K562 (cell line): ENCODE data around the gene C6orf89. TPM values are rescaled to one million over a fixed set of nuclear protein-coding genes. Genes with fewer than 3 reads are reported as not detected.

Source experiments
- ARID2 ChIP-seq: fragments of 450-650 bp; IDR thresholded peaks from 2 replicates; pipeline ENCODE4 v1.6.1; 2017; ENCODE audit warnings: antibody characterized with exemption, mild to moderate bottlenecking
- CXXC5 ChIP-seq: fragments of 250-450 bp; sonication (Bioruptor Pico); IDR thresholded peaks from 2 replicates; pipeline ENCODE4 v1.8.0; 2022; ENCODE audit warnings: inconsistent platforms, mild to moderate bottlenecking, moderate library complexity
- JUNB ChIP-seq: fragments of 450-650 bp; formaldehyde crosslinking; conservative IDR thresholded peaks from 2 replicates; pipeline ENCODE4 v1.4.0; 2020; ENCODE audit warnings: mild to moderate bottlenecking
- MEF2A ChIP-seq: IDR thresholded peaks from 2 replicates; pipeline ENCODE4 v1.6.1; 2011; ENCODE audit warnings: low read depth, mild to moderate bottlenecking, low read length, moderate library complexity; ENCODE audit not compliant: control insufficient read depth
- MTA1 ChIP-seq: fragments of 450-650 bp; IDR thresholded peaks from 2 replicates; pipeline ENCODE4 v1.6.1; 2017; ENCODE audit warnings: borderline replicate concordance
- NBN ChIP-seq: fragments of 450-650 bp; IDR thresholded peaks from 2 replicates; pipeline ENCODE4 v1.6.1; 2016; ENCODE audit warnings: low read depth, mild to moderate bottlenecking
- NEUROD1 ChIP-seq: fragments of 150-350 bp; IDR thresholded peaks from 2 replicates; pipeline ENCODE4 v1.6.1; 2014; ENCODE audit warnings: borderline replicate concordance, low read length, low read depth; ENCODE audit not compliant: partially characterized antibody
- ZNF3 ChIP-seq: fragments of 250-450 bp; sonication (Bioruptor Pico); IDR thresholded peaks from 2 replicates; pipeline ENCODE4 v1.5.0; 2021; ENCODE audit warnings: mild to moderate bottlenecking, moderate library complexity
- ZNF318 ChIP-seq, 2 experiments: fragments of 450-650 bp; IDR thresholded peaks; 2 replicates each; pipeline ENCODE4 v1.6.1; 2016; ENCODE audit warnings: mild to moderate bottlenecking in 2 of 2, borderline replicate concordance in 1 of 2, low read depth in 1 of 2, moderate library complexity in 1 of 2
- polyA plus RNA-seq, 8 experiments: library from polyadenylated mRNA; depleted of rRNA in 4 of 8; stranded (reverse) in 5 of 8; unstranded in 3 of 8; fragments of >200 nt; fragmentation: Nextera tagmentation in 2 of 8; fragmentation: Illumina TruSeq in 1 of 8; extraction: Ambion mirVana in 2 of 8; extraction: Trizol in 1 of 8; gene quantifications; 2 replicates each; pipeline versions ENCODE4 v1.2.1 to v1.2.3, GENCODE V29; 2011 to 2014; ENCODE audit warnings: inconsistent platforms in 1 of 8, missing spikeins in 1 of 8
- total RNA-seq, 7 experiments: library from RNA; depleted of rRNA in 6 of 7; stranded (reverse); fragments of >200 nt in 6 of 7; fragmentation: Illumina TruSeq in 2 of 7; extraction: Trizol in 2 of 7; gene quantifications; 2 replicates each; pipeline versions ENCODE4 v1.2.1 to v1.2.3, GENCODE V29; 2011 to 2021; ENCODE audit warnings: low replicate concordance in 1 of 7
- TF ChIP-seq, protein P1 (sequence below): fragments of 150-350 bp; IDR thresholded peaks from 2 replicates; pipeline ENCODE4 v1.6.1; 2014; ENCODE audit warnings: low read depth, mild to moderate bottlenecking, low read length, borderline replicate concordance
- TF ChIP-seq, protein P2 (sequence below), 2 experiments: fragments of 450-650 bp in 1 of 2; IDR thresholded peaks; 2 replicates each; pipeline ENCODE4 v1.6.1; 2011 to 2017; ENCODE audit warnings: low read depth in 2 of 2, antibody characterized with exemption in 1 of 2, borderline replicate concordance in 1 of 2, low read length in 1 of 2, mild to moderate bottlenecking in 1 of 2, mixed read lengths in 1 of 2; ENCODE audit not compliant: control insufficient read depth in 1 of 2

The C6orf89 gene
- total and polyA plus RNA-seq, 9 of the 15 experiments (the other 6 are each of a cell fraction or from before 2014, with no cell fraction given) = 35.2 to 111 (median 58.5) TPM

DNA sequence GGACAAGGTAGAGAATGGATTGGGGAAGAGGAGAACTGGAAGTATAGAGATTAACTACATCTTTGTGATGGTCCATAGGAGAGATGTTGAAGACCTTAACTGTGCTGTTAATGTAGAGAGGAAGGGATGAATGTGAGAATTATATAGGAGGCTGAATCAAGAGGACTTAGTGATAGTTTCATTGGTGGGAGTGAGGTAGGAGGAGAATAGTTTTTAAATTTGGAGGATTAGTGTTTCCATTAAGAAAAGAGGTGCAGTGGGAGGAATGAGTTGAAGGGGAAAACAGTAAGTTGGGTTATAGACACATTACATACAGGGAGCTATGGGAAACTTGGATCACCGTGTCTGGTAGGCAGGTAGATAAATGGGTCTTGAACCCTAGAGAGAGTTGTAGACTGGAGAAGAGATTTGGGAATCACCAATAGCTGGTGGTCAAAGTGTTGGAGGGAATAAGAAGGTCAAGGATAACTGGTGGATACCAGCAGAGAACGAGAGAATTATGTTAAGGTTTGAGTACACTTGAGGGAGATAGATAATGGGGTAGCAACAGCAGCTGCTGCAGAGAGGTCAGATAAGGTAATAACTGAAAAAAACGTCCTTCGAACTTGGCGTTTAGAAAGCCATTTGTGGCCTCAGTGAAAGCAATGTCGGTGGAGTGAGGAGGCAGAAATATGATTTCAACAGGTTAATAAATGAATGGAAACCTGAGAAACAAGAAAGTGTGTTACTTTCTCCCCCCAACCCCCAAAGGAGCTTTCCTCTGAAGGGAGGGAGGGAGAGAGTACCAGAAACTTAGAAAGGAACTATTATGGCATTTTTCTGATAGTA is 3.1 kb downstream of the C6orf89 start (continued):
- TF ChIP-seq ZNF318 (IDR thresholded peaks at IDR 0.05; ENCODE audit: borderline replicate concordance in 1 of 2, low read depth in 1 of 2) (no peak), ZNF3 (CRISPR knock-in tag) (no peak), NEUROD1 (peak; percentile 53), ARID2 (no peak; the same call in none of the 2 replicates), JUNB (CRISPR knock-in tag) (0 out of 2 replicates have a peak, but pooled peaks have one; percentile 26), NBN (peak; percentile 43; the same call in 1 of the 2 replicates), MEF2A (no peak), CXXC5 (peak; percentile 67), MTA1 (peak; percentile 24; the same call in 1 of the 2 replicates)
- TF ChIP-seq, protein P1, sequence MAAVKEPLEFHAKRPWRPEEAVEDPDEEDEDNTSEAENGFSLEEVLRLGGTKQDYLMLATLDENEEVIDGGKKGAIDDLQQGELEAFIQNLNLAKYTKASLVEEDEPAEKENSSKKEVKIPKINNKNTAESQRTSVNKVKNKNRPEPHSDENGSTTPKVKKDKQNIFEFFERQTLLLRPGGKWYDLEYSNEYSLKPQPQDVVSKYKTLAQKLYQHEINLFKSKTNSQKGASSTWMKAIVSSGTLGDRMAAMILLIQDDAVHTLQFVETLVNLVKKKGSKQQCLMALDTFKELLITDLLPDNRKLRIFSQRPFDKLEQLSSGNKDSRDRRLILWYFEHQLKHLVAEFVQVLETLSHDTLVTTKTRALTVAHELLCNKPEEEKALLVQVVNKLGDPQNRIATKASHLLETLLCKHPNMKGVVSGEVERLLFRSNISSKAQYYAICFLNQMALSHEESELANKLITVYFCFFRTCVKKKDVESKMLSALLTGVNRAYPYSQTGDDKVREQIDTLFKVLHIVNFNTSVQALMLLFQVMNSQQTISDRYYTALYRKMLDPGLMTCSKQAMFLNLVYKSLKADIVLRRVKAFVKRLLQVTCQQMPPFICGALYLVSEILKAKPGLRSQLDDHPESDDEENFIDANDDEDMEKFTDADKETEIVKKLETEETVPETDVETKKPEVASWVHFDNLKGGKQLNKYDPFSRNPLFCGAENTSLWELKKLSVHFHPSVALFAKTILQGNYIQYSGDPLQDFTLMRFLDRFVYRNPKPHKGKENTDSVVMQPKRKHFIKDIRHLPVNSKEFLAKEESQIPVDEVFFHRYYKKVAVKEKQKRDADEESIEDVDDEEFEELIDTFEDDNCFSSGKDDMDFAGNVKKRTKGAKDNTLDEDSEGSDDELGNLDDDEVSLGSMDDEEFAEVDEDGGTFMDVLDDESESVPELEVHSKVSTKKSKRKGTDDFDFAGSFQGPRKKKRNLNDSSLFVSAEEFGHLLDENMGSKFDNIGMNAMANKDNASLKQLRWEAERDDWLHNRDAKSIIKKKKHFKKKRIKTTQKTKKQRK = no peak
- TF ChIP-seq, protein P2, sequence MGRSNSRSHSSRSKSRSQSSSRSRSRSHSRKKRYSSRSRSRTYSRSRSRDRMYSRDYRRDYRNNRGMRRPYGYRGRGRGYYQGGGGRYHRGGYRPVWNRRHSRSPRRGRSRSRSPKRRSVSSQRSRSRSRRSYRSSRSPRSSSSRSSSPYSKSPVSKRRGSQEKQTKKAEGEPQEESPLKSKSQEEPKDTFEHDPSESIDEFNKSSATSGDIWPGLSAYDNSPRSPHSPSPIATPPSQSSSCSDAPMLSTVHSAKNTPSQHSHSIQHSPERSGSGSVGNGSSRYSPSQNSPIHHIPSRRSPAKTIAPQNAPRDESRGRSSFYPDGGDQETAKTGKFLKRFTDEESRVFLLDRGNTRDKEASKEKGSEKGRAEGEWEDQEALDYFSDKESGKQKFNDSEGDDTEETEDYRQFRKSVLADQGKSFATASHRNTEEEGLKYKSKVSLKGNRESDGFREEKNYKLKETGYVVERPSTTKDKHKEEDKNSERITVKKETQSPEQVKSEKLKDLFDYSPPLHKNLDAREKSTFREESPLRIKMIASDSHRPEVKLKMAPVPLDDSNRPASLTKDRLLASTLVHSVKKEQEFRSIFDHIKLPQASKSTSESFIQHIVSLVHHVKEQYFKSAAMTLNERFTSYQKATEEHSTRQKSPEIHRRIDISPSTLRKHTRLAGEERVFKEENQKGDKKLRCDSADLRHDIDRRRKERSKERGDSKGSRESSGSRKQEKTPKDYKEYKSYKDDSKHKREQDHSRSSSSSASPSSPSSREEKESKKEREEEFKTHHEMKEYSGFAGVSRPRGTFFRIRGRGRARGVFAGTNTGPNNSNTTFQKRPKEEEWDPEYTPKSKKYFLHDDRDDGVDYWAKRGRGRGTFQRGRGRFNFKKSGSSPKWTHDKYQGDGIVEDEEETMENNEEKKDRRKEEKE (IDR thresholded peaks at IDR 0.05; ENCODE audit: borderline replicate concordance in 1 of 2, control insufficient read depth in 1 of 2, low read depth in 2 of 2, low read length in 1 of 2) = no peak
